ENCODE measurements around the gene LCN15. TPM values are rescaled to one million over a fixed set of nuclear protein-coding genes. Genes with fewer than 3 reads are reported as not detected.
A peak's percentile ranks its signal among the peaks of the same experiment; 100 is the strongest.
"Not testable (repeated sequence)": the region's sequence is repeated elsewhere in the genome, so short reads cannot be mapped to it uniquely, and the experiment has no call there.

LCN15 gene
- total RNA-seq, 4 donors from 2014 or later, result not detected

DNA sequence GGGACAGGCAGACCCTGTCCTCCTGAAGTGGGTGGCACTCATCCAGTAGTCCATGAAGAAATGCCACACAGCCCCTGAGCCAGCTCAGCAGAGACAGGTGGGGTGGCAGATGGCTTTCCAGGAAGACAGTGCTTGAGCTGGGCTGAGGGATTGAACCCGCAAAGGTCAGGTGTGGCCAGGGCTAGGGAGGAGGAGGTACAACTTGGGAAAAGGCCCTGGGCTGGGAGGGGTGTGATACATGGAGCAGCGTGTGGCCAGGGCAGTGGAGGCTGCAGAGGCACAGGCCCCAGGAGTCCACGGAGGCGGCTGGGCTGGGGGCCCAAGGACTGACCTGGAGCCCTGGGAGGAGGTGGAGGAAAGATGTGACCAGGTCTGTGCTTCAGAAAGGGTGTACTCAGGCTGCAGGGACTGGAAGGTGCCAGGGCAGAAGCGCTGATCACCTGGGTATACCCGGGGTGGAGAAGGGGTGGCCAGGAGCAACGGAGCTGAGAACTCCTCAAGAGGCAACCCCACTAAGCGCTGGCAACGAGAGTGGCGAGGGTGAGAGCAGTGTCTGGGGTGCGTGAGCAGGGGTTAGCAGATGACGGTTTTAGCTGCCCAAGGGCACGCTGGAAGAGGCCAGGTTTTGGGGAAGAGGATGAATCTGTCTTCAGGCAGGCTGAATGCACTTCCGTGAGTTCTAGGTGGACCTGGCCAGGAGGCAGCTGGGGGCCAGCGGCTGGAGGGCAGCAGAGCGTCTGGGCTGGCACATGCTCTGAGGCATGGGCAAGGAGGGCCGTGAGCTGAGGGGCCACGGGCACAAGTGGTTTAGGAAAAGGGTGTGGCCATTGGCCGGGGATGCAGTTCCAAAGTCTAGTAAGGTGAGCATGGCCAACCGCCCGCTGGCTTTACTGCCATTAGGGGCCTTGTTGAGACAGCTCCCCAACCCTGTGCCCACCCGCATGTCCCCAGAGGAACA lies 39.5 kb upstream of the LCN15 start:
- peaks cover 0 to 8% (median 0%) of the 10 kb centered on the region in 3 donors for H3K36me3 ChIP-seq
- TF ChIP-seq POLR2A (IDR thresholded peaks at IDR 0.05), result no peak
- TF ChIP-seq, protein P1, sequence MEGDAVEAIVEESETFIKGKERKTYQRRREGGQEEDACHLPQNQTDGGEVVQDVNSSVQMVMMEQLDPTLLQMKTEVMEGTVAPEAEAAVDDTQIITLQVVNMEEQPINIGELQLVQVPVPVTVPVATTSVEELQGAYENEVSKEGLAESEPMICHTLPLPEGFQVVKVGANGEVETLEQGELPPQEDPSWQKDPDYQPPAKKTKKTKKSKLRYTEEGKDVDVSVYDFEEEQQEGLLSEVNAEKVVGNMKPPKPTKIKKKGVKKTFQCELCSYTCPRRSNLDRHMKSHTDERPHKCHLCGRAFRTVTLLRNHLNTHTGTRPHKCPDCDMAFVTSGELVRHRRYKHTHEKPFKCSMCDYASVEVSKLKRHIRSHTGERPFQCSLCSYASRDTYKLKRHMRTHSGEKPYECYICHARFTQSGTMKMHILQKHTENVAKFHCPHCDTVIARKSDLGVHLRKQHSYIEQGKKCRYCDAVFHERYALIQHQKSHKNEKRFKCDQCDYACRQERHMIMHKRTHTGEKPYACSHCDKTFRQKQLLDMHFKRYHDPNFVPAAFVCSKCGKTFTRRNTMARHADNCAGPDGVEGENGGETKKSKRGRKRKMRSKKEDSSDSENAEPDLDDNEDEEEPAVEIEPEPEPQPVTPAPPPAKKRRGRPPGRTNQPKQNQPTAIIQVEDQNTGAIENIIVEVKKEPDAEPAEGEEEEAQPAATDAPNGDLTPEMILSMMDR (IDR thresholded peaks at IDR 0.05), result no peak

DNA sequence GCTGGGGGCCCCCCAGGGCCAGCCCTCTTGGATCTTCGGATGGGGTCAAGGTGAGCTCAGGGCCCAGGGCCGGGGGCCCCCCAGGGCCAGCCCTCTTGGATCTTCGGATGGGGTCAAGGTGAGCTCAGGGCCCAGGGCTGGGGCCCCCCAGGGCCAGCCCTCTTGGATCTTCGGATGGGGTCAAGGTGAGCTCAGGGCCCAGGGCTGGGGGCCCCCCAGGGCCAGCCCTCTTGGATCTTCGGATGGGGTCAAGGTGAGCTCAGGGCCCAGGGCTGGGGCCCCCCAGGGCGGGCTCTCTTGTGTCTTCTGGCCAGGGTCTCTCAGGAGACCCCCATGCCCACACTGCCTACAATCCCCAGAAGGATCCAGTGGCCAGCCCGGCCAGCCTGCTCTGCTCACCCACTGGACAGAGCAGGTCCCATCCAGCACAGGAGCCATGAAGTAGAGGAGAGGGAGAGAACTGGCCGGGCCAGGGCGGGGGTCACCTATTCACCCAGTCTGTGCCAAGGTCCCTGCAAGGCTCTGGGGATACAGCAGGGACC lies 38.8 kb upstream of the LCN15 start:
- H3K4me3 ChIP-seq; DNase-seq; H3K27ac ChIP-seq; intact Hi-C loops (cut with DNase I); H3K36me3 ChIP-seq; H3K9me3 ChIP-seq: not testable (repeated sequence)
- Histone ChIP-seq H3K4me1 (peaks cover 34 to 53% (median 37%) of the 10 kb centered on the region in 3 donors), H3K27me3 (peaks cover 0 to 53% (median 17%) of the 10 kb centered on the region in 4 donors)
- WGBS, 2 donors, result no CpG with 5 or more reads among the region's 9 CpGs

More for the DNA sequence above, 39.5 kb upstream of the LCN15 start:
- peaks cover 0 to 45% (median 12%) of the 10 kb centered on the region in 4 donors for H3K27me3 ChIP-seq
- intact Hi-C loops (cut with DNase I), result no loop called here
- H3K27ac ChIP-seq, result no peak overlapping the region
- 85 to 90% methylated on average over 18 to 20 of the region's 22 CpGs for WGBS, 2 donors
- no peak overlapping the region for H3K4me3 ChIP-seq
- no peaks in the 10 kb centered on the region for H3K9me3 ChIP-seq
- no peak for DNase-seq
- peaks cover 36 to 53% (median 42%) of the 10 kb centered on the region in 3 donors for H3K4me1 ChIP-seq

DNA sequence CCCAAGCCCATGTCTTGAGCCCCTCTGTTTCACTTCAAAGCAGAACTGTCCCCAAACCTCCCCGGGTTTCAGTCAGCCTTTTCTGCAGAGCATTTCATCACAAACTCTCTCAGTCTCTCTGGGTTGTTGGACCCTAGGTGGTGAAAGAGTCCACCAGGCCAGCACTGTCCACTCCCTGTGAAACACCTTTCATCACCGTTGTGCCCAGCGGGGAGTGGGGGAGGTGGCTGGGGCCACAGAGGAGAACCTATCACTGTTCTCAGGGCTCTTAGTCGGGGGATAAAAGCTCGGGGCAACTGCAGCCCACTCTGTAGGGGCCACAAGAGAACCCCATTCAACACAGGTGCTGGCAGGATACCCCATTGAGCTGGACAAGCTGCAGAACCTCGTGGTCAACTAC lies 38.0 kb upstream of the LCN15 start:
- no peak overlapping the region for H3K27ac ChIP-seq
- peaks cover 0 to 8% (median 0%) of the 10 kb centered on the region in 3 donors for H3K36me3 ChIP-seq
- intact Hi-C loops (cut with DNase I), result no loop called here
- H3K4me3 ChIP-seq, result no peak overlapping the region
- TF ChIP-seq, protein P1 (IDR thresholded peaks at IDR 0.05), result no peak
- TF ChIP-seq POLR2A (IDR thresholded peaks at IDR 0.05), result no peak
- no peaks in the 10 kb centered on the region for H3K9me3 ChIP-seq
- no peak for DNase-seq
- H3K4me1 ChIP-seq, result peaks cover 34 to 53% (median 36%) of the 10 kb centered on the region in 3 donors
- peaks cover 0 to 61% (median 17%) of the 10 kb centered on the region in 4 donors for H3K27me3 ChIP-seq
- WGBS, 2 donors, result 63 to 71% methylated on average over 4 of the region's 6 CpGs

DNA sequence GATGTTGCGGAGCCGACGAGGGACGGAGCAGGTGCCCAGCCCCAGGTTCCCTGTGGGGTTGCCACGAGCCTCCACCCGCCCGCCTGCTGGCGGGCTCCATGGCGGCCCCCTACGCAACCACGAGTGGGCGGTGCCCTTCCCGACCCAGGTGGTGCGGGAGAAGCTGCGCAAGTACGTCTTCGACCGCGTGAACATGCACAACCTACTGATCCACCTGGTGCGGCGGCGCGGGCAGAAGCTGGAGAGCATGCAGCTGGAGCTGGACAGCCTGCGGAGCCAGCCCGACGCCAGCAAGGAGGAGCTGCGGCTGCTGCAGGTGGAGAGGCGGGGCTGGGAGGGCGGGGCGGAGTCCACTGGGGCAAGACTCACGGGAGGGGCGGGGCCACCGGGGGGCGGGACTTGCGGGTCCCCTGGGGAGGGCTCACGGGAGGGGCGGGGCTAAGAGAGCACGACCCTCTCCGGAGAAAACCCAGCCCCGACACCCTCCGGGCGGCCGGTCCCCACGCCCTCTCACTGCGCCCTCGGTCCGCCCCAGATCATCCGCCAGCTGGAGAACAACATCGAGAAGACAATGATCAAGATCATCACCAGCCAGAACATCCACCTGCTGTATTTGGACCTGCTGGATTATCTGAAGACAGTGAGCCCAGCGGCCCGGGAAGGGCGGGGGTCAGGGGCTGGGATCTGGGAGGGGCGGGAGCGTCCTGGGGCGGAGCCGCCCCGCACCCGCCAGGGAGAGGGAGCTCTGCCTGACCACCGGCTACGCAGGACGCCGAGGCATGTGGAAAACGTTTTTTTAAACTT lies 35.7 kb upstream of the LCN15 start:
- H3K9me3 ChIP-seq, result no peaks in the 10 kb centered on the region
- no peak for DNase-seq
- no peaks in the 10 kb centered on the region for H3K36me3 ChIP-seq
- TF ChIP-seq, protein P1 (IDR thresholded peaks at IDR 0.05), result no peak
- TF ChIP-seq POLR2A (IDR thresholded peaks at IDR 0.05), result no peak
- peaks cover 0 to 81% (median 17%) of the 10 kb centered on the region in 4 donors for H3K27me3 ChIP-seq
- peaks cover 23 to 56% (median 27%) of the 10 kb centered on the region in 3 donors for H3K4me1 ChIP-seq
- H3K27ac ChIP-seq, result peak overlapping the region in 3 of 4 donors; percentile 21 to 71 (median 59)
- H3K4me3 ChIP-seq, result peak overlapping the region; percentile 16 to 64 (median 38)
- intact Hi-C loops (cut with DNase I), result no loop called here
- WGBS, 2 donors, result 0% methylated on average over 10 to 11 of the region's 63 CpGs

DNA sequence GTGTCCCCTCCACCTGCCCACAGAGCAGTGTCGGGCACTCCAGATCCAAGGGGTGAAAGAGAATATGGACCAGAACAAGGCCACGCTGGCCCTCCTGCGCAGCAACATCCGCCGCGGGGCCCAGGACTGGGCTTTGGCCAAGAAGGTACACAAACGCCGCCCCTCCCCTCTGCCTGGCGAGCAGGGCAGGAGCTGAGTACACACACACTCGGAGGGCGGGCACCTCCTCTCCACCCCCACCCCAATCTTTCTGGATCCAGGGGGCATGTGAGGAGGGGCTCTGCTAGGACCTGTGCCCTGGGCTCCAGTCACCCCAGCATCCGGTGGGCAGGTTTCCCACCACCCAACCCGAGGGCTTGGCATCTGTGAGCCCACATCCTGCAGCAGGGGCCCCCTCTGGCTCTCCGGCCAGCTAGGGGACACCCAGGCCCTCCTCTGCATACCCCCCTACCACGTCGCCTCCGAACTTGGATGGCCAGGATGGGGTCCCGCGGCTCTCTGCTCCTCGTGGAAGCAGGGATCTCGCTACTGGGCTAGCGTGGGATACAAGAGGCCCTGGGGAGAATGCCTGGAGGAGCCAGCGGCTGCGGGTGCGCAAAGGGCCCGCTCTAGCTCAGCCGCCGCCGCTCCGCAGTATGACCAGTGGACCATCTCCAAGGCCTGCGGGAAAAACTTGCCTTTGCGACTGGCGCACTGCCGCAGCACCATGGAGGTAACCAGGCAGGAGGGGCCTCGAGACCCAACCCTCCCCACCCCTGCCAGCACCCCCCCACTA lies 34.9 kb upstream of the LCN15 start:
- peak overlapping the region; percentile 16 to 64 (median 38) for H3K4me3 ChIP-seq
- H3K9me3 ChIP-seq, result no peaks in the 10 kb centered on the region
- DNase-seq, result no peak
- 0% methylated on average over 1 of the region's 35 CpGs for WGBS, 2 donors
- peaks cover 23 to 56% (median 27%) of the 10 kb centered on the region in 3 donors for H3K4me1 ChIP-seq
- intact Hi-C loops (cut with DNase I), result no loop called here
- peaks cover 0 to under 1% (median 0%) of the 10 kb centered on the region in 3 donors for H3K36me3 ChIP-seq
- H3K27ac ChIP-seq, result peak overlapping the region in 2 of 4 donors; percentile 21 to 59
- no peak for TF ChIP-seq POLR2A (IDR thresholded peaks at IDR 0.05)
- TF ChIP-seq, protein P1 (IDR thresholded peaks at IDR 0.05), result no peak
- peaks cover 0 to 81% (median 17%) of the 10 kb centered on the region in 4 donors for H3K27me3 ChIP-seq
